Fibroblast of lung (primary cell): Measurements from ENCODE around the gene FGF3. TPM values are rescaled to one million over a fixed set of nuclear protein-coding genes. Genes with fewer than 3 reads are reported as not detected.

Experiments used
- DNase-seq, 2 donors: peaks; one replicate each; pipeline versions ENCODE4 v3.0.0 to v3.0.0-alpha.2; 2010; ENCODE audit warnings: low read depth in 2 of 2
- H2AFZ ChIP-seq: 2 replicates; pipeline ENCODE4 v1.5.1; 2012; ENCODE audit warnings: low read length, control low read depth, inconsistent platforms
- H3K27ac ChIP-seq: 2 replicates; pipeline ENCODE4 v1.5.1; 2011; ENCODE audit warnings: low read length, control low read depth; ENCODE audit not compliant: insufficient read depth
- H3K27me3 ChIP-seq: 2 replicates; pipeline ENCODE4 v1.5.1; 2011; ENCODE audit warnings: mild to moderate bottlenecking, low read length; ENCODE audit not compliant: control insufficient read depth, insufficient read depth
- H3K36me3 ChIP-seq: 2 replicates; pipeline ENCODE4 v1.5.1; 2011; ENCODE audit warnings: low read length; ENCODE audit not compliant: control insufficient read depth, insufficient read depth
- H3K4me1 ChIP-seq: 2 replicates; pipeline ENCODE4 v1.5.1; 2011; ENCODE audit warnings: low read length; ENCODE audit not compliant: control insufficient read depth, insufficient read depth; ENCODE audit errors: extremely low read depth
- H3K4me2 ChIP-seq: 2 replicates; pipeline ENCODE4 v1.5.1; 2011; ENCODE audit warnings: low read length, control low read depth; ENCODE audit not compliant: insufficient read depth; ENCODE audit errors: extremely low read depth
- H3K4me3 ChIP-seq, 4 experiments: fragments of 200-600 bp in 1 of 4; sonication (generic) in 1 of 4; replicated peaks in 1 of 4; 2 replicates each; pipeline ENCODE4 v1.5.1; 2011 to 2016; ENCODE audit warnings: low read length in 4 of 4, low read depth in 3 of 4, mild to moderate bottlenecking in 3 of 4, control low read depth in 2 of 4, inconsistent platforms in 1 of 4, mixed read lengths in 1 of 4; ENCODE audit not compliant: insufficient read depth in 1 of 4; ENCODE audit errors: control extremely low read depth in 1 of 4
- H3K79me2 ChIP-seq: 2 replicates; pipeline ENCODE4 v1.5.1; 2012; ENCODE audit warnings: mild to moderate bottlenecking, low read length, inconsistent platforms; ENCODE audit not compliant: control insufficient read depth, insufficient read depth
- H3K9ac ChIP-seq: 2 replicates; pipeline ENCODE4 v1.5.1; 2011; ENCODE audit warnings: mild to moderate bottlenecking, low read length, control low read depth; ENCODE audit not compliant: insufficient read depth
- H3K9me3 ChIP-seq: 2 replicates; pipeline ENCODE4 v1.5.1; 2012; ENCODE audit warnings: low read depth, low read length; ENCODE audit not compliant: control insufficient read depth, insufficient read depth
- H4K20me1 ChIP-seq: 2 replicates; pipeline ENCODE4 v1.5.1; 2011; ENCODE audit warnings: low read length; ENCODE audit not compliant: control insufficient read depth, insufficient read depth; ENCODE audit errors: extremely low read depth
- CTCF ChIP-seq, 2 donors: IDR thresholded peaks in 1 of 2; conservative IDR thresholded peaks in 1 of 2; 1 replicate in 1 of 2; 2 replicates in 1 of 2; pipeline ENCODE4 v1.5.1; 2011 to 2012; ENCODE audit warnings: low read length in 2 of 2, control low read depth in 1 of 2, inconsistent platforms in 1 of 2, low read depth in 1 of 2, mild to moderate bottlenecking in 1 of 2
- EZH2 ChIP-seq: IDR thresholded peaks from 2 replicates; pipeline ENCODE4 v1.5.1; 2012; ENCODE audit warnings: low read length, control low read depth, mild to moderate bottlenecking; ENCODE audit errors: missing control alignments
- polyA plus RNA-seq, 2 donors: library from polyadenylated mRNA; depleted of rRNA in 1 of 2; stranded (reverse) in 1 of 2; unstranded in 1 of 2; fragments of >200 nt; gene quantifications; 2 replicates each; pipeline ENCODE4 v1.2.1, GENCODE V29; 2011 to 2012; ENCODE audit warnings: missing spikeins in 1 of 2
- total RNA-seq: library from RNA; depleted of rRNA; stranded (reverse); fragments of >200 nt; gene quantifications from 2 replicates; pipeline ENCODE4 v1.2.1, GENCODE V29; 2014

The FGF3 gene
- total and polyA plus RNA-seq, 2 donors (not counting 1 experiment from before 2014, with no cell fraction given), result not detected

- no peak overlapping the region for H3K27ac ChIP-seq
- H3K36me3 ChIP-seq, result no peaks in the 10 kb centered on the region
- no peaks in the 10 kb centered on the region for H3K9me3 ChIP-seq
- no peak overlapping the region for H3K9ac ChIP-seq
- H3K27me3 ChIP-seq, result peaks cover 6% of the 10 kb centered on the region
- no peak overlapping the region for H3K4me3 ChIP-seq
- H3K4me1 ChIP-seq, result no peaks in the 10 kb centered on the region
- peak; percentile 8 to 74 for DNase-seq
- no peak overlapping the region for H3K4me2 ChIP-seq
- H3K79me2 ChIP-seq, result no peaks in the 10 kb centered on the region
- H4K20me1 ChIP-seq, result no peaks in the 10 kb centered on the region
- no peak overlapping the region for H2AFZ ChIP-seq
- TF ChIP-seq CTCF (conservative IDR thresholded peaks at IDR 0.05 in 1 of 2, IDR thresholded peaks at IDR 0.05 in 1 of 2; ENCODE audit: low read depth in 1 of 2, low read length in 2 of 2), result no peak
- no peak for TF ChIP-seq EZH2
These were observed 35.5 kb upstream of the FGF3 start for GRCh38 chr11:69854713-69855112.

GRCh38 chr11:69852056-69852455 lies 32.8 kb upstream of the FGF3 start:
- Histone ChIP-seq H3K27ac (no peak overlapping the region), H3K4me3 (no peak overlapping the region), H4K20me1 (no peaks in the 10 kb centered on the region), H3K36me3 (no peaks in the 10 kb centered on the region), H3K27me3 (peaks cover 3% of the 10 kb centered on the region), H3K4me1 (no peaks in the 10 kb centered on the region), H3K79me2 (no peaks in the 10 kb centered on the region), H3K4me2 (no peak overlapping the region), H2AFZ (no peak overlapping the region), H3K9ac (no peak overlapping the region), H3K9me3 (no peaks in the 10 kb centered on the region)
- TF ChIP-seq CTCF (conservative IDR thresholded peaks at IDR 0.05 in 1 of 2, IDR thresholded peaks at IDR 0.05 in 1 of 2; ENCODE audit: low read depth in 1 of 2, low read length in 2 of 2), result no peak
- TF ChIP-seq EZH2, result no peak
- no peak for DNase-seq

DNA sequence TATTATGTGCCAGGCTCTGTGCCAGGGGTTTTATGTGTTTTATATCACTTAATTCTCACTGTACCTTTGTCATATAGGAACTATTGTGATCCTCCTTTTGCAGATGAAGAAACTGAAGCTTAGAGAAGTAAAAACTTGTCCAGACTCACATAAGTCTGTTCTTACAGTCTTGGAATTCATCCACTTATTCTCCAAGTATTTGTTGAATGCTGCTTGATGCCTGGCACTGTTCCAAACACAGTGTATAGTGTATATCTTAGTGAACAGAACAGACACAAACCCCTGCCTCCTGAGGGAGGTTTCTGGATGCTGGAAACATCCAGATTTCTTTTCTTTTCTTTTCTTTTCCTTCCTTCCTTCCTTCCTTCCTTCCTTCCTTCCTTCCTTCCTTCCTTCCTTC lies 29.0 kb upstream of the FGF3 start:
- Histone ChIP-seq H3K9ac (no peak overlapping the region), H3K27ac (no peak overlapping the region), H3K9me3 (no peaks in the 10 kb centered on the region), H3K79me2 (no peaks in the 10 kb centered on the region), H3K4me3 (no peak overlapping the region), H2AFZ (no peak overlapping the region), H3K36me3 (no peaks in the 10 kb centered on the region), H4K20me1 (no peaks in the 10 kb centered on the region), H3K4me1 (no peaks in the 10 kb centered on the region), H3K27me3 (peaks cover 7% of the 10 kb centered on the region), H3K4me2 (no peak overlapping the region)
- no peak for TF ChIP-seq CTCF (conservative IDR thresholded peaks at IDR 0.05 in 1 of 2, IDR thresholded peaks at IDR 0.05 in 1 of 2; ENCODE audit: low read depth in 1 of 2, low read length in 2 of 2)
- TF ChIP-seq EZH2, result no peak
- peak; percentile 17 to 58 for DNase-seq
